Measurements from ENCODE around the gene NPR1.
"Not testable (repeated sequence)": the region's sequence is repeated elsewhere in the genome, so short reads cannot be mapped to it uniquely, and the experiment has no call there.

Gene NPR1

GRCh38 chr1:153640213-153640612 is 38.3 kb upstream of the NPR1 start:
- not testable (repeated sequence) for H3K9me3 Mint-ChIP-seq; H3K4me3 Mint-ChIP-seq; ATAC-seq (replicated peaks; ENCODE audit: extremely low read depth, poor library complexity, severe bottlenecking); DNase-seq (ENCODE audit: low spot score in 2 of 2); H3K27me3 Mint-ChIP-seq; H3K27ac Mint-ChIP-seq (ENCODE audit: low read depth)
- Mint-ChIP-seq H3K36me3 (ENCODE audit: insufficient read depth) (peaks cover 80% of the 10 kb centered on the region), H3K4me1 (peaks cover 51% of the 10 kb centered on the region)

- Mint-ChIP-seq H3K9me3 (no peaks in the 10 kb centered on the region), H3K4me3 (no peak overlapping the region), H3K4me1 (peaks cover 57% of the 10 kb centered on the region), H3K36me3 (ENCODE audit: insufficient read depth) (peaks cover 82% of the 10 kb centered on the region), H3K27ac (ENCODE audit: low read depth) (no peak overlapping the region), H3K27me3 (no peaks in the 10 kb centered on the region)
- DNase-seq (ENCODE audit: low spot score in 2 of 2), result no peak
- no peak for ATAC-seq (replicated peaks; ENCODE audit: extremely low read depth, poor library complexity, severe bottlenecking)
These were observed 37.6 kb upstream of the NPR1 start for GRCh38 chr1:153640861-153641260.

- Mint-ChIP-seq H3K4me3 (no peak overlapping the region), H3K4me1 (peaks cover 62% of the 10 kb centered on the region), H3K27ac (ENCODE audit: low read depth) (no peak overlapping the region), H3K27me3 (no peaks in the 10 kb centered on the region), H3K36me3 (ENCODE audit: insufficient read depth) (peaks cover 85% of the 10 kb centered on the region), H3K9me3 (no peaks in the 10 kb centered on the region)
- no peak for ATAC-seq (replicated peaks; ENCODE audit: extremely low read depth, poor library complexity, severe bottlenecking)
- DNase-seq (ENCODE audit: low spot score in 2 of 2), result no peak
These were observed 36.3 kb upstream of the NPR1 start for GRCh38 chr1:153642161-153642560.

GRCh38 chr1:153643100-153643499 is 35.4 kb upstream of the NPR1 start:
- Mint-ChIP-seq H3K9me3 (no peaks in the 10 kb centered on the region), H3K4me1 (peaks cover 64% of the 10 kb centered on the region), H3K4me3 (no peak overlapping the region), H3K27me3 (no peaks in the 10 kb centered on the region), H3K36me3 (ENCODE audit: insufficient read depth) (peaks cover 81% of the 10 kb centered on the region), H3K27ac (ENCODE audit: low read depth) (peak overlapping the region; percentile 6)
- DNase-seq (ENCODE audit: low spot score in 2 of 2), result no peak
- no peak for ATAC-seq (replicated peaks; ENCODE audit: extremely low read depth, poor library complexity, severe bottlenecking)

- DNase-seq (ENCODE audit: low spot score in 2 of 2) (no peak), ATAC-seq (replicated peaks; ENCODE audit: extremely low read depth, poor library complexity, severe bottlenecking) (no peak)
- Mint-ChIP-seq H3K27ac (ENCODE audit: low read depth) (no peak overlapping the region), H3K4me1 (peaks cover 65% of the 10 kb centered on the region), H3K9me3 (no peaks in the 10 kb centered on the region), H3K36me3 (ENCODE audit: insufficient read depth) (peaks cover 73% of the 10 kb centered on the region), H3K4me3 (no peak overlapping the region), H3K27me3 (no peaks in the 10 kb centered on the region)
These were observed 34.7 kb upstream of the NPR1 start for GRCh38 chr1:153643816-153644215.

GRCh38 chr1:153646672-153647345 is 31.7 kb upstream of the NPR1 start:
- DNase-seq (ENCODE audit: low spot score in 2 of 2), result no peak
- Mint-ChIP-seq H3K27ac (ENCODE audit: low read depth) (peak overlapping the region; percentile 68), H3K27me3 (no peaks in the 10 kb centered on the region), H3K4me1 (peaks cover 64% of the 10 kb centered on the region), H3K4me3 (no peak overlapping the region), H3K9me3 (no peaks in the 10 kb centered on the region), H3K36me3 (ENCODE audit: insufficient read depth) (peaks cover 48% of the 10 kb centered on the region)
- ATAC-seq (replicated peaks; ENCODE audit: extremely low read depth, poor library complexity, severe bottlenecking), result no peak

GRCh38 chr1:153647346-153647714 is 31.2 kb upstream of the NPR1 start:
- Mint-ChIP-seq H3K9me3 (no peaks in the 10 kb centered on the region), H3K4me3 (no peak overlapping the region), H3K27me3 (no peaks in the 10 kb centered on the region), H3K4me1 (peaks cover 64% of the 10 kb centered on the region), H3K36me3 (ENCODE audit: insufficient read depth) (peaks cover 42% of the 10 kb centered on the region), H3K27ac (ENCODE audit: low read depth) (peak overlapping the region; percentile 68)
- DNase-seq (ENCODE audit: low spot score in 2 of 2), result no peak
- no peak for ATAC-seq (replicated peaks; ENCODE audit: extremely low read depth, poor library complexity, severe bottlenecking)

- Mint-ChIP-seq H3K4me1 (peaks cover 60% of the 10 kb centered on the region), H3K4me3 (no peak overlapping the region)
- ATAC-seq (replicated peaks; ENCODE audit: extremely low read depth, poor library complexity, severe bottlenecking), result no peak
These were observed 30.4 kb upstream of the NPR1 start for GRCh38 chr1:153648000-153648643.

GRCh38 chr1:153649137-153649862 is 29.2 kb upstream of the NPR1 start:
- DNase-seq (ENCODE audit: low spot score in 2 of 2) (no peak), ATAC-seq (replicated peaks; ENCODE audit: extremely low read depth, poor library complexity, severe bottlenecking) (peak; percentile 56)
- Mint-ChIP-seq H3K36me3 (ENCODE audit: insufficient read depth) (peaks cover 30% of the 10 kb centered on the region), H3K4me3 (no peak overlapping the region), H3K4me1 (peaks cover 48% of the 10 kb centered on the region), H3K27me3 (no peaks in the 10 kb centered on the region), H3K27ac (ENCODE audit: low read depth) (peak overlapping the region; percentile 56), H3K9me3 (no peaks in the 10 kb centered on the region)

More at GRCh38 chr1:153648000-153648643, 30.4 kb upstream of the NPR1 start:
- Mint-ChIP-seq H3K27ac (ENCODE audit: low read depth) (peak overlapping the region; percentile 68), H3K36me3 (ENCODE audit: insufficient read depth) (peaks cover 40% of the 10 kb centered on the region), H3K27me3 (no peaks in the 10 kb centered on the region), H3K9me3 (no peaks in the 10 kb centered on the region)
- no peak for DNase-seq (ENCODE audit: low spot score in 2 of 2)

- no peak for ATAC-seq (replicated peaks; ENCODE audit: extremely low read depth, poor library complexity, severe bottlenecking)
- Mint-ChIP-seq H3K36me3 (ENCODE audit: insufficient read depth) (peaks cover 24% of the 10 kb centered on the region), H3K4me3 (no peak overlapping the region), H3K27me3 (no peaks in the 10 kb centered on the region), H3K4me1 (peaks cover 42% of the 10 kb centered on the region), H3K27ac (ENCODE audit: low read depth) (peak overlapping the region; percentile 56), H3K9me3 (no peaks in the 10 kb centered on the region)
- no peak for DNase-seq (ENCODE audit: low spot score in 2 of 2)
These were observed 28.6 kb upstream of the NPR1 start for GRCh38 chr1:153649863-153650235.

- H3K9me3 Mint-ChIP-seq, result no peaks in the 10 kb centered on the region
- DNase-seq (ENCODE audit: low spot score in 2 of 2) (no peak), ATAC-seq (replicated peaks; ENCODE audit: extremely low read depth, poor library complexity, severe bottlenecking) (no peak)
- H3K36me3 Mint-ChIP-seq (ENCODE audit: insufficient read depth), result peaks cover 5% of the 10 kb centered on the region
- no peaks in the 10 kb centered on the region for H3K27me3 Mint-ChIP-seq
- H3K4me1 Mint-ChIP-seq, result peaks cover 25% of the 10 kb centered on the region
- no peak overlapping the region for H3K27ac Mint-ChIP-seq (ENCODE audit: low read depth)
- no peak overlapping the region for H3K4me3 Mint-ChIP-seq
These were observed 26.7 kb upstream of the NPR1 start for GRCh38 chr1:153651771-153652170.

GRCh38 chr1:153652805-153653500 is 25.5 kb upstream of the NPR1 start:
- DNase-seq (ENCODE audit: low spot score in 2 of 2), result no peak
- H3K36me3 Mint-ChIP-seq (ENCODE audit: insufficient read depth), result no peaks in the 10 kb centered on the region
- H3K27me3 Mint-ChIP-seq, result no peaks in the 10 kb centered on the region
- no peak for ATAC-seq (replicated peaks; ENCODE audit: extremely low read depth, poor library complexity, severe bottlenecking)
- H3K27ac Mint-ChIP-seq (ENCODE audit: low read depth), result no peak overlapping the region
- H3K9me3 Mint-ChIP-seq, result no peaks in the 10 kb centered on the region
- no peak overlapping the region for H3K4me3 Mint-ChIP-seq
- peaks cover 14% of the 10 kb centered on the region for H3K4me1 Mint-ChIP-seq
